OCI-LY3 (cell line): ENCODE data around the gene CNGA2.

Experiments
- EZH2phosphoT487 ChIP-seq: fragments of 200-600 bp; shearing (Covaris generic); IDR thresholded peaks from 2 replicates; pipeline ENCODE4 v1.6.1; 2018; ENCODE audit warnings: antibody characterized with exemption, mixed run types, low read depth
- TF ChIP-seq, protein P1 (sequence below): fragments of 200-600, 300-600 bp; sonication (generic); IDR thresholded peaks from 2 replicates; pipeline ENCODE4 v1.5.1; 2014; ENCODE audit warnings: antibody characterized with exemption, low read length, low read depth

- TF ChIP-seq, protein P1, sequence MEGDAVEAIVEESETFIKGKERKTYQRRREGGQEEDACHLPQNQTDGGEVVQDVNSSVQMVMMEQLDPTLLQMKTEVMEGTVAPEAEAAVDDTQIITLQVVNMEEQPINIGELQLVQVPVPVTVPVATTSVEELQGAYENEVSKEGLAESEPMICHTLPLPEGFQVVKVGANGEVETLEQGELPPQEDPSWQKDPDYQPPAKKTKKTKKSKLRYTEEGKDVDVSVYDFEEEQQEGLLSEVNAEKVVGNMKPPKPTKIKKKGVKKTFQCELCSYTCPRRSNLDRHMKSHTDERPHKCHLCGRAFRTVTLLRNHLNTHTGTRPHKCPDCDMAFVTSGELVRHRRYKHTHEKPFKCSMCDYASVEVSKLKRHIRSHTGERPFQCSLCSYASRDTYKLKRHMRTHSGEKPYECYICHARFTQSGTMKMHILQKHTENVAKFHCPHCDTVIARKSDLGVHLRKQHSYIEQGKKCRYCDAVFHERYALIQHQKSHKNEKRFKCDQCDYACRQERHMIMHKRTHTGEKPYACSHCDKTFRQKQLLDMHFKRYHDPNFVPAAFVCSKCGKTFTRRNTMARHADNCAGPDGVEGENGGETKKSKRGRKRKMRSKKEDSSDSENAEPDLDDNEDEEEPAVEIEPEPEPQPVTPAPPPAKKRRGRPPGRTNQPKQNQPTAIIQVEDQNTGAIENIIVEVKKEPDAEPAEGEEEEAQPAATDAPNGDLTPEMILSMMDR: no peak
- no peak for TF ChIP-seq EZH2phosphoT487
These were observed 5.4 kb upstream of the CNGA2 start for GRCh38 chrX:151729056-151729725.
